Heart right ventricle (tissue), 16 donors: ENCODE results near the gene COL18A1. TPM values are rescaled to one million over a fixed set of nuclear protein-coding genes. Genes with fewer than 3 reads are reported as not detected.

Experiments
- ATAC-seq, 8 donors: fragments of 200-7000 bp; cut with Tn5 transposase; one replicate each; pipeline ENCODE4 v1.9.1; 2020; ENCODE audit warnings: mild to moderate bottlenecking in 8 of 8, moderate library complexity in 8 of 8, moderate number of reproducible peaks in 1 of 8
- DNase-seq, 2 donors: peaks; one replicate each; pipeline ENCODE4 v3.0.0-alpha.2; 2020
- H3K27ac ChIP-seq, 10 donors: fragments of 200-600 bp; sonication (generic) in 2 of 10; one replicate each; pipeline versions ENCODE4 v1.5.0 to v1.8.0; 2020 to 2022; ENCODE audit warnings: mild to moderate bottlenecking in 3 of 10
- H3K27me3 ChIP-seq, 7 donors: fragments of 200-600 bp; one replicate each; pipeline ENCODE4 v1.8.0; 2021 to 2022; ENCODE audit warnings: mild to moderate bottlenecking in 2 of 7
- H3K36me3 ChIP-seq, 9 donors: fragments of 200-600 bp; sonication (generic) in 1 of 9; one replicate each; pipeline versions ENCODE4 v1.5.0 to v1.8.0; 2020 to 2022; ENCODE audit warnings: mild to moderate bottlenecking in 2 of 9
- H3K4me1 ChIP-seq, 9 donors: fragments of 200-600 bp; sonication (generic) in 1 of 9; one replicate each; pipeline versions ENCODE4 v1.5.0 to v1.8.0; 2020 to 2022; ENCODE audit warnings: mild to moderate bottlenecking in 4 of 9
- H3K4me3 ChIP-seq, 10 donors: fragments of 200-600 bp; sonication (generic) in 2 of 10; one replicate each; pipeline versions ENCODE4 v1.5.0 to v1.8.0; 2020 to 2022; ENCODE audit warnings: mild to moderate bottlenecking in 7 of 10, moderate library complexity in 2 of 10
- H3K9me3 ChIP-seq, 11 donors: fragments of 200-600 bp in 10 of 11; sonication (generic) in 2 of 11; one replicate each; pipeline versions ENCODE4 v1.5.0 to v1.8.0; 2013 to 2022; ENCODE audit warnings: mild to moderate bottlenecking in 2 of 11, control low read depth in 1 of 11, moderate library complexity in 1 of 11
- WGBS, 2 donors: extraction: QIAGEN DNeasy Blood & Tissue Kit; methylation state at CpG; one replicate each; pipeline ENCODE4 v1.1.7; 2013; ENCODE audit warnings: inconsistent platforms in 1 of 2; 5-methylcytosine and 5-hydroxymethylcytosine counted together
- intact Hi-C, 10 donors: fragments of 100-400 bp; cut with DNase I; formaldehyde crosslinking; loops; one replicate each; pipeline versions ENCODE4 v1.11.1 to v1.14.2; 2022
- polyA plus RNA-seq, 2 donors: library from polyadenylated mRNA; stranded (reverse); fragments of 200-250 nt; gene quantifications; one replicate each; pipeline ENCODE4 v1.2.3, GENCODE V29; 2013
- total RNA-seq, 10 donors: library from RNA; stranded (reverse); fragmentation: NEBNext Ultra II Directional in 3 of 10; extraction: Animal tissue kit (Norgen Biotek cat#: 25700) in 3 of 10; gene quantifications; one replicate each; pipeline versions ENCODE4 v1.2.1 to v1.2.4, GENCODE V29; 2021 to 2023
- TF ChIP-seq, protein P1 (sequence below), 9 donors: fragments of 200-600 bp; sonication (generic) in 2 of 9; IDR thresholded peaks; one replicate each; pipeline versions ENCODE4 v1.5.0 to v1.8.0; 2021 to 2022; ENCODE audit warnings: antibody characterized with exemption in 9 of 9, mild to moderate bottlenecking in 5 of 9, moderate library complexity in 1 of 9
- donor health status: Arrhythmogenic right ventricular cardiomyopathy.
- donor health status: ischemic (EF 13 %, LVEDD 7.1; RV severe dilation, severe dysfunction).
- donor health status: healthy with polysubstance abuse.
- donor health status: DM: no; HTN: yes; CAD: no.
- donor health status: DM: no; HTN: no; CAD: no.
- donor health status: ischemic (EF 25% LVEDD 6.9; RV normal size, moderate dysfunction).
- donor health status: ischemic (EF 25% LVEDD 5.7; RV mildly dilated, moderate dysfunction).
- donor health status: healthy.
- donor health status: DM: yes; HTN: yes; CAD: no.
- donor health status: Ischemic cardiomyopathy.
- donor health status: ischemic (EF 35%, LVEDD 5.7; RV mildly dilated, moderate dysfunction).
- donor health status: nonischemic (EF 11% LVEDD 7.7; RV severe dilation, severe dysfunction).
- donor health status: DM: yes; HTN: yes; CAD: no.
- donor health status: PGD.
- donor health status: ischemic (EF 29% LVEDD 5.4; RV normal size, mild dysfunction).
- donor health status: nonischemic (EF 23%, LVEDD 6.1; RV moderate dilation, normal function).

The COL18A1 gene
- total and polyA plus RNA-seq, 12 donors: 33.7 to 87.1 (median 52.6) TPM

- TF ChIP-seq, protein P1, sequence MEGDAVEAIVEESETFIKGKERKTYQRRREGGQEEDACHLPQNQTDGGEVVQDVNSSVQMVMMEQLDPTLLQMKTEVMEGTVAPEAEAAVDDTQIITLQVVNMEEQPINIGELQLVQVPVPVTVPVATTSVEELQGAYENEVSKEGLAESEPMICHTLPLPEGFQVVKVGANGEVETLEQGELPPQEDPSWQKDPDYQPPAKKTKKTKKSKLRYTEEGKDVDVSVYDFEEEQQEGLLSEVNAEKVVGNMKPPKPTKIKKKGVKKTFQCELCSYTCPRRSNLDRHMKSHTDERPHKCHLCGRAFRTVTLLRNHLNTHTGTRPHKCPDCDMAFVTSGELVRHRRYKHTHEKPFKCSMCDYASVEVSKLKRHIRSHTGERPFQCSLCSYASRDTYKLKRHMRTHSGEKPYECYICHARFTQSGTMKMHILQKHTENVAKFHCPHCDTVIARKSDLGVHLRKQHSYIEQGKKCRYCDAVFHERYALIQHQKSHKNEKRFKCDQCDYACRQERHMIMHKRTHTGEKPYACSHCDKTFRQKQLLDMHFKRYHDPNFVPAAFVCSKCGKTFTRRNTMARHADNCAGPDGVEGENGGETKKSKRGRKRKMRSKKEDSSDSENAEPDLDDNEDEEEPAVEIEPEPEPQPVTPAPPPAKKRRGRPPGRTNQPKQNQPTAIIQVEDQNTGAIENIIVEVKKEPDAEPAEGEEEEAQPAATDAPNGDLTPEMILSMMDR (IDR thresholded peaks at IDR 0.05): no peak
- Histone ChIP-seq H3K36me3 (peaks cover 0 to 73% (median 5%) of the 10 kb centered on the region in 9 donors), H3K4me1 (peaks cover 0 to 14% (median 0%) of the 10 kb centered on the region in 9 donors), H3K27me3 (no peaks in the 10 kb centered on the region), H3K27ac (no peak overlapping the region), H3K4me3 (no peak overlapping the region), H3K9me3 (no peaks in the 10 kb centered on the region)
- WGBS, 2 donors: 91 to 92% methylated on average over 20 to 25 of the region's 25 CpGs
- intact Hi-C loops: loop anchor here in 1 of 10 donors (10.0 kb wide), 1 partner anchor 109 kb away; no protein-coding TSS in a partner anchor
- DNase-seq (peak in 1 of 2 donors; percentile 11), ATAC-seq (no peak)
Observed at GRCh38 chr21:45485686-45486442, 80.9 kb downstream of the COL18A1 start.

GRCh38 chr21:45486443-45487160 lies 81.6 kb downstream of the COL18A1 start:
- WGBS, 2 donors: 91 to 93% methylated on average over 27 to 29 of the region's 29 CpGs
- Histone ChIP-seq H3K9me3 (no peaks in the 10 kb centered on the region), H3K36me3 (peaks cover 0 to 71% (median 5%) of the 10 kb centered on the region in 9 donors), H3K27ac (no peak overlapping the region), H3K4me1 (peaks cover 0 to 14% (median 0%) of the 10 kb centered on the region in 9 donors), H3K4me3 (no peak overlapping the region), H3K27me3 (no peaks in the 10 kb centered on the region)
- TF ChIP-seq, protein P1 (IDR thresholded peaks at IDR 0.05): no peak
- intact Hi-C loops: loop anchor here in 1 of 10 donors (10.0 kb wide), 1 partner anchor 108 kb away; no protein-coding TSS in a partner anchor
- DNase-seq (peak in 1 of 2 donors; percentile 8), ATAC-seq (no peak)

- H3K27ac ChIP-seq: no peak overlapping the region
- H3K36me3 ChIP-seq: peaks cover 0 to 71% (median 5%) of the 10 kb centered on the region in 9 donors
- no peaks in the 10 kb centered on the region for H3K9me3 ChIP-seq
- DNase-seq: peak in 1 of 2 donors; percentile 8
- ATAC-seq: no peak
- H3K4me3 ChIP-seq: no peak overlapping the region
- peaks cover 0 to 13% (median 0%) of the 10 kb centered on the region in 9 donors for H3K4me1 ChIP-seq
- no peaks in the 10 kb centered on the region for H3K27me3 ChIP-seq
- TF ChIP-seq, protein P1 (IDR thresholded peaks at IDR 0.05): no peak
- 90 to 95% methylated on average over 33 of the region's 33 CpGs for WGBS, 2 donors
- intact Hi-C loops: loop anchor here in 1 of 10 donors (10.0 kb wide), 1 partner anchor 108 kb away; no protein-coding TSS in a partner anchor
Observed at GRCh38 chr21:45487161-45487806, 82.3 kb downstream of the COL18A1 start.
